PC-9 (cell line): ENCODE measurements around the gene CALN1.

ENCODE experiments used
- CTCF ChIP-seq: fragments of 200-600 bp; sonication (generic); conservative IDR thresholded peaks from 2 replicates; pipeline ENCODE4 v1.6.1; 2017; ENCODE audit warnings: mixed run types, antibody characterized with exemption, mild to moderate bottlenecking, moderate library complexity
- EZH2 ChIP-seq: fragments of 200-600 bp; sonication (generic); IDR thresholded peaks from 2 replicates; pipeline ENCODE4 v1.8.0; 2017; ENCODE audit warnings: antibody characterized with exemption, low read depth

- TF ChIP-seq EZH2 (no peak), CTCF (no peak)
These were observed 2.5 kb downstream of the CALN1 start for GRCh38 chr7:72409638-72410015.
